K562 (cell line): Measurements from ENCODE around the gene IGSF8. TPM values are rescaled to one million over a fixed set of nuclear protein-coding genes. Genes with fewer than 3 reads are reported as not detected.

Experiments used
- ATAC-seq: fragments of 200-7000 bp; cut with Tn5 transposase; 3 replicates; pipeline ENCODE4 v1.9.1; 2020; ENCODE audit warnings: moderate library complexity
- BruUV-seq: library from RNA; stranded (reverse); fragments of 400-500 nt; replicated peaks from 2 replicates; lab custom pipeline; 2021; lab: Mats Ljungman, UMichigan
- CTCF ChIA-PET: fragments of 300-600 bp; formaldehyde crosslinking; extraction: SDS; loops from one replicate; lab custom pipeline; 2021; ENCODE audit warnings: low intra/inter-chr PET ratio; lab: Yijun Ruan, JAX
- POLR2A ChIA-PET: fragments of 300-600, 350-650 bp; sonication (Branson Sonifier 250); formaldehyde crosslinking; extraction: SDS; loops from one replicate; lab custom pipeline; 2021; ENCODE audit warnings: antibody characterized with exemption, inconsistent platforms; lab: Yijun Ruan, JAX
- DNase-seq, 4 experiments: peaks; one replicate each; pipeline versions ENCODE4 v3.0.0 to v3.0.0-alpha.2; 2011 to 2018; ENCODE audit warnings: low spot score in 3 of 4, mixed read lengths in 3 of 4; ENCODE audit errors: extremely low read depth in 1 of 4
- FAIRE-seq: peaks from 2 replicates; lab custom pipeline; 2011; peaks lifted over from hg19 to GRCh38; lab: Jason Lieb, UNC
- H2AFZ ChIP-seq: 2 replicates; pipeline ENCODE4 v1.6.0; 2011; ENCODE audit warnings: low read depth, low read length, control low read depth, inconsistent platforms
- H3K27ac ChIP-seq: fragments of 200-600 bp; 3 replicates; pipeline ENCODE4 v1.8.0; 2011; ENCODE audit warnings: low read depth, mild to moderate bottlenecking, control low read depth, inconsistent platforms, low read length, moderate library complexity, mixed read lengths; ENCODE audit errors: extremely low read depth
- H3K27me3 ChIP-seq, 2 experiments: fragments of 300-600 bp in 1 of 2; 2 replicates in 1 of 2; 3 replicates in 1 of 2; pipeline versions ENCODE4 v1.6.0 to v1.8.0; 2011; ENCODE audit warnings: inconsistent platforms in 2 of 2, low read length in 2 of 2, mild to moderate bottlenecking in 1 of 2, mixed read lengths in 1 of 2, moderate library complexity in 1 of 2; ENCODE audit not compliant: control insufficient read depth in 2 of 2, insufficient read depth in 2 of 2
- H3K36me3 ChIP-seq: fragments of 300-600 bp; 3 replicates; pipeline ENCODE4 v1.8.0; 2011; ENCODE audit warnings: mild to moderate bottlenecking, low read length, inconsistent platforms; ENCODE audit not compliant: control insufficient read depth, insufficient read depth
- H3K4me1 ChIP-seq, 2 experiments: fragments of 200-600 bp in 1 of 2; replicated peaks in 1 of 2; 2 replicates in 1 of 2; 3 replicates in 1 of 2; pipeline versions ENCODE4 v1.5.1 to v1.8.0; 2011; ENCODE audit warnings: inconsistent platforms in 2 of 2, low read length in 2 of 2, mild to moderate bottlenecking in 1 of 2, mixed read lengths in 1 of 2, moderate library complexity in 1 of 2; ENCODE audit not compliant: control insufficient read depth in 2 of 2, insufficient read depth in 2 of 2
- H3K4me2 ChIP-seq: 2 replicates; pipeline ENCODE4 v1.6.1; 2011; ENCODE audit warnings: low read length, control low read depth, inconsistent platforms, mixed read lengths; ENCODE audit not compliant: insufficient read depth
- H3K4me3 ChIP-seq: fragments of 200-600 bp; sonication (generic), shearing (Covaris generic); 2 replicates; pipeline ENCODE4 v1.5.1; 2016; ENCODE audit warnings: control low read depth, inconsistent platforms
- H3K79me2 ChIP-seq: fragments of 200-600 bp; 3 replicates; pipeline ENCODE4 v1.8.0; 2011; ENCODE audit warnings: low read length, inconsistent platforms; ENCODE audit not compliant: control insufficient read depth, insufficient read depth
- H3K9ac ChIP-seq, 2 experiments: 2 replicates each; pipeline versions ENCODE4 v1.6.0 to v1.6.1; 2011; ENCODE audit warnings: low read depth in 2 of 2, low read length in 2 of 2, control low read depth in 1 of 2, inconsistent platforms in 1 of 2, mild to moderate bottlenecking in 1 of 2, mixed read lengths in 1 of 2; ENCODE audit not compliant: insufficient read depth in 1 of 2
- H3K9me1 ChIP-seq: one replicate; pipeline ENCODE4 v1.6.0; 2011; ENCODE audit warnings: inconsistent platforms, mild to moderate bottlenecking, low read length, moderate library complexity; ENCODE audit not compliant: control insufficient read depth, insufficient read depth
- H3K9me3 ChIP-seq: replicated peaks from 2 replicates; pipeline ENCODE4 v1.5.1; 2011; ENCODE audit warnings: low read depth, low read length, inconsistent platforms; ENCODE audit not compliant: control insufficient read depth, insufficient read depth
- H4K20me1 ChIP-seq: replicated peaks from 2 replicates; pipeline ENCODE4 v1.6.1; 2011; ENCODE audit warnings: low read length, inconsistent platforms, mixed read lengths; ENCODE audit not compliant: control insufficient read depth, insufficient read depth
- BCLAF1 ChIP-seq, 2 experiments: fragments of 450-650 bp in 1 of 2; IDR thresholded peaks; 2 replicates each; pipeline ENCODE4 v1.6.1; 2011 to 2017; ENCODE audit warnings: low read depth in 2 of 2, antibody characterized with exemption in 1 of 2, borderline replicate concordance in 1 of 2, low read length in 1 of 2, mild to moderate bottlenecking in 1 of 2, mixed read lengths in 1 of 2; ENCODE audit not compliant: control insufficient read depth in 1 of 2
- CHCHD3 ChIP-seq: fragments of 250-450 bp; sonication (Bioruptor Pico); IDR thresholded peaks from 2 replicates; pipeline ENCODE4 v2.1.2; 2022; ENCODE audit warnings: mild to moderate bottlenecking
- CHD2 ChIP-seq: IDR thresholded peaks from 2 replicates; pipeline ENCODE4 v1.6.1; 2011; ENCODE audit warnings: low read depth, low read length
- ERF ChIP-seq: fragments of 450-650 bp; formaldehyde crosslinking; IDR thresholded peaks from 2 replicates; pipeline ENCODE4 v1.4.0; 2020; ENCODE audit warnings: mild to moderate bottlenecking, mixed read lengths
- FOXP1 ChIP-seq: sonication (generic); formaldehyde crosslinking; IDR thresholded peaks from 2 replicates; pipeline ENCODE4 v1.8.0; 2022; ENCODE audit warnings: mild to moderate bottlenecking, missing genetic modification reagents
- ID3 ChIP-seq, 2 experiments: fragments of 250-450 bp in 1 of 2; fragments of 450-650 bp in 1 of 2; sonication (Bioruptor Pico) in 1 of 2; IDR thresholded peaks; 2 replicates each; pipeline versions ENCODE4 v1.6.1 to v1.8.0; 2016 to 2021; ENCODE audit warnings: mild to moderate bottlenecking in 2 of 2, moderate library complexity in 2 of 2, missing compliant biosample characterization in 1 of 2, missing genetic modification characterization in 1 of 2
- TAF7 ChIP-seq: fragments of 450-650 bp; IDR thresholded peaks from 2 replicates; pipeline ENCODE4 v1.6.1; 2016; ENCODE audit warnings: missing genetic modification characterization, missing compliant biosample characterization
- TRIM24 ChIP-seq, 2 experiments: fragments of 450-650 bp; IDR thresholded peaks; 2 replicates each; pipeline ENCODE4 v1.6.1; 2016
- ZBTB17 ChIP-seq: fragments of 450-650 bp; formaldehyde crosslinking; IDR thresholded peaks from 2 replicates; pipeline ENCODE4 v1.4.0; 2020; ENCODE audit warnings: mild to moderate bottlenecking
- ZNF146 ChIP-seq: IDR thresholded peaks from one replicate; pipeline ENCODE4 v1.6.1; 2018; ENCODE audit warnings: missing compliant biosample characterization; ENCODE audit not compliant: unreplicated experiment
- ZNF280B ChIP-seq: fragments of 250-450 bp; sonication (Bioruptor Pico); IDR thresholded peaks from 2 replicates; pipeline ENCODE4 v1.5.1; 2021; ENCODE audit warnings: mild to moderate bottlenecking
- in situ Hi-C: fragments of 300-500 bp; cut with MboI; formaldehyde crosslinking; loops from 4 replicates; pipeline ENCODE4 v1.15.0; 2018; ENCODE audit warnings: inconsistent platforms, mixed read lengths
- intact Hi-C: fragments of 100-400 bp; cut with micrococcal nuclease; formaldehyde crosslinking; loops from 2 replicates; pipeline ENCODE4 v1.14.2; 2022
- polyA plus RNA-seq, 8 experiments: library from polyadenylated mRNA; depleted of rRNA in 4 of 8; stranded (reverse) in 5 of 8; unstranded in 3 of 8; fragments of >200 nt; fragmentation: Nextera tagmentation in 2 of 8; fragmentation: Illumina TruSeq in 1 of 8; extraction: Ambion mirVana in 2 of 8; extraction: Trizol in 1 of 8; gene quantifications; 2 replicates each; pipeline versions ENCODE4 v1.2.1 to v1.2.3, GENCODE V29; 2011 to 2014; ENCODE audit warnings: inconsistent platforms in 1 of 8, missing spikeins in 1 of 8
- total RNA-seq, 7 experiments: library from RNA; depleted of rRNA in 6 of 7; stranded (reverse); fragments of >200 nt in 6 of 7; fragmentation: Illumina TruSeq in 2 of 7; extraction: Trizol in 2 of 7; gene quantifications; 2 replicates each; pipeline versions ENCODE4 v1.2.1 to v1.2.3, GENCODE V29; 2011 to 2021; ENCODE audit warnings: low replicate concordance in 1 of 7
- TF ChIP-seq, protein P1 (sequence below), 2 experiments: fragments of 450-650 bp in 1 of 2; sonication (generic) in 1 of 2; formaldehyde crosslinking; conservative IDR thresholded peaks; 2 replicates each; pipeline versions ENCODE4 v1.4.0 to v1.8.1; 2020 to 2022; ENCODE audit warnings: mild to moderate bottlenecking in 1 of 2, missing genetic modification reagents in 1 of 2
- TF ChIP-seq, protein P2 (sequence below): fragments of 250-450 bp; sonication (Bioruptor Pico); IDR thresholded peaks from 2 replicates; pipeline ENCODE4 v1.8.0; 2021; ENCODE audit warnings: moderate library complexity, mild to moderate bottlenecking, inconsistent platforms

IGSF8 gene
- total and polyA plus RNA-seq, 9 of the 15 experiments (the other 6 are each of a cell fraction or from before 2014, with no cell fraction given), result 0.32 to 11.7 (median 3.2) TPM

GRCh38 chr1:160077486-160077885 is 20.9 kb downstream of the IGSF8 start:
- no peaks in the 10 kb centered on the region for H3K4me1 ChIP-seq
- H3K9me3 ChIP-seq, result no peaks in the 10 kb centered on the region
- H3K79me2 ChIP-seq, result no peaks in the 10 kb centered on the region
- no peak overlapping the region for H2AFZ ChIP-seq
- DNase-seq, result no peak
- in situ Hi-C loops (no loop called here), intact Hi-C loops (no loop called here)
- H3K27ac ChIP-seq, result no peak overlapping the region
- ATAC-seq, result no peak
- ChIA-PET POLR2A (interaction anchor here (0.6 to 2.1 kb wide), 4 partner anchors 9 to 153 kb away, joined by 3 to 8 read pairs (median 4); partner anchors contain the start of gene IGSF8), CTCF (no interaction called here)
- peaks cover 13 to 41% of the 10 kb centered on the region in 2 experiments; a peak in 4 of 5 replicates for H3K27me3 ChIP-seq
- no peak overlapping the region for H3K9ac ChIP-seq
- BruUV-seq, result no TSS peak
- no peaks in the 10 kb centered on the region for H3K9me1 ChIP-seq
- H3K36me3 ChIP-seq, result no peaks in the 10 kb centered on the region
- H3K4me3 ChIP-seq, result no peak overlapping the region
- no peak overlapping the region for H3K4me2 ChIP-seq
- no peak for FAIRE-seq
- no peaks in the 10 kb centered on the region for H4K20me1 ChIP-seq
- TF ChIP-seq ZBTB17 (CRISPR knock-in tag) (no peak), TAF7 (no peak), ZNF146 (no peak), CHD2 (no peak), ERF (CRISPR knock-in tag) (no peak), ZNF280B (no peak), FOXP1 (CRISPR knock-in tag) (no peak), CHCHD3 (CRISPR knock-in tag) (no peak), BCLAF1 (IDR thresholded peaks at IDR 0.05; ENCODE audit: borderline replicate concordance in 1 of 2, control insufficient read depth in 1 of 2, low read depth in 2 of 2, low read length in 1 of 2) (no peak), ID3 (CRISPR knock-in tag; IDR thresholded peaks at IDR 0.05) (no peak), ID3 (tag; IDR thresholded peaks at IDR 0.05) (no peak), TRIM24 (IDR thresholded peaks at IDR 0.05) (no peak)
- TF ChIP-seq, protein P1, sequence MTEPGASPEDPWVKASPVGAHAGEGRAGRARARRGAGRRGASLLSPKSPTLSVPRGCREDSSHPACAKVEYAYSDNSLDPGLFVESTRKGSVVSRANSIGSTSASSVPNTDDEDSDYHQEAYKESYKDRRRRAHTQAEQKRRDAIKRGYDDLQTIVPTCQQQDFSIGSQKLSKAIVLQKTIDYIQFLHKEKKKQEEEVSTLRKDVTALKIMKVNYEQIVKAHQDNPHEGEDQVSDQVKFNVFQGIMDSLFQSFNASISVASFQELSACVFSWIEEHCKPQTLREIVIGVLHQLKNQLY (CRISPR knock-in tag; conservative IDR thresholded peaks at IDR 0.05), result no peak
- TF ChIP-seq, protein P2, sequence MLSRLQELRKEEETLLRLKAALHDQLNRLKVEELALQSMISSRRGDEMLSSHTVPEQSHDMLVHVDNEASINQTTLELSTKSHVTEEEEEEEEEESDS (CRISPR knock-in tag), result no peak
